Natural killer cell treated with Interleukin-12 subunit alpha and Interleukin-12 subunit beta and Interleukin-15 and Interleukin-18, amount 100 ng/mL, for 72 hours (primary cell): ENCODE data around the gene FBXL5. TPM values are rescaled to one million over a fixed set of nuclear protein-coding genes. Genes with fewer than 3 reads are reported as not detected.

Source experiments
- ATAC-seq, 2 donors: fragments of 150-1000 bp; cut with Tn5 transposase in 1 of 2; sonication (Bioruptor Pico), chemical (Tn5 transposase) in 1 of 2; 2 replicates each; pipeline ENCODE4 v1.10.0; 2021
- DNase-seq: peaks from one replicate; pipeline ENCODE4 v3.0.0; 2022; ENCODE audit warnings: low spot score
- H3K27ac Mint-ChIP-seq, 2 donors: 1 replicate in 1 of 2; 2 replicates in 1 of 2; pipeline ENCODE4 v1.8.0; 2022; ENCODE audit warnings: mixed read lengths in 2 of 2, mild to moderate bottlenecking in 1 of 2, moderate library complexity in 1 of 2
- H3K27me3 Mint-ChIP-seq, 2 donors: 1 replicate in 1 of 2; 2 replicates in 1 of 2; pipeline ENCODE4 v1.8.0; 2022; ENCODE audit warnings: mixed read lengths in 2 of 2
- H3K36me3 Mint-ChIP-seq: one replicate; pipeline ENCODE4 v1.8.0; 2022; ENCODE audit warnings: mixed read lengths
- H3K4me1 Mint-ChIP-seq, 2 donors: 1 replicate in 1 of 2; 2 replicates in 1 of 2; pipeline ENCODE4 v1.8.0; 2022; ENCODE audit warnings: low read depth in 2 of 2, mixed read lengths in 2 of 2, mild to moderate bottlenecking in 1 of 2
- H3K4me3 Mint-ChIP-seq: one replicate; pipeline ENCODE4 v1.8.0; 2022; ENCODE audit warnings: mixed read lengths
- H3K9me3 Mint-ChIP-seq: 2 replicates; pipeline ENCODE4 v1.8.0; 2022; ENCODE audit warnings: mixed read lengths
- total RNA-seq, 2 donors: library from RNA; stranded (reverse); gene quantifications; one replicate each; pipeline ENCODE4 v1.2.3, GENCODE V29; 2022

Gene FBXL5
- total RNA-seq, 2 donors from 2014 or later, result 50.5 to 73.9 TPM

DNA sequence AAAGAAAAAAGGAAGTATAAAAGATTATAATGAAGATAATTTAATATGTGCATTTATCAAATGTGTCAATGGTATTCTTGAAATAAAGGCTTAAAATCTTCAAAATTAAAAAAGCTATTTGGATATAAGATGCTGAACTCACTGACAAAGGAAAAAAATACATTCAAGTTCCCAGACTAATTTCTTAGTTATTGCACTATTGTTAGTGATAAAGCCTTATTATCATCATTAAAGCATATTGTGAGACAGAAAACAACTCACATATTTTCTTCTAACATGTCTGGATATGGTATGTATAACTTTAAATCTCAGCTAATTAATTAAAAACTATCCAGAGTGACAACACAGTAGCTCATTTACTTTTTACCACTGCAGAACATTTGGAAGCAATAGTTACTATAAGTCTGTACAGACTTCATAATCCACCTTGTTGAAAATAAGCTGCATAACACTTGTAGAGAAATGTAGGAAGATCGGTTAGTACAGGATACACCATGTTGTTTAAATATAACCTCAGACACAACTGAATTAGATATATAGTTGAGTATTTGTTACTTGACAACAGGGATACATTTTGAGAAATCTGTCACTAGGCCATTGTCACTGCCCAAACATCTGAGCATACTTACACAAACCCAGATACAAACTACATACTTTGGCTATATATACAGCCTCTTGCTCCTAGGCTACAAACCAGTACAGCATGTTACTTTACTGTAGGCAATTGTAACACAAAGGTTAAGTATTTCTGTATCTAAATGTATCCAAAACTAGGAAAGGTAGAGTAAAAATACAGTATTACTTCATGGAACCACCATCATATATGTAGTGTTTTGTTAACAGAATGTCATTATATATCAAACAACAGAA is 13.6 kb upstream of the FBXL5 start:
- Mint-ChIP-seq H3K27ac (peak overlapping the region in 1 of 2 donors; percentile 74), H3K27me3 (no peaks in the 10 kb centered on the region), H3K36me3 (no peaks in the 10 kb centered on the region), H3K9me3 (no peaks in the 10 kb centered on the region), H3K4me3 (no peak overlapping the region), H3K4me1 (peaks cover 24 to 26% of the 10 kb centered on the region in 2 donors)
- ATAC-seq, result no peak
- DNase-seq, result no peak

DNA sequence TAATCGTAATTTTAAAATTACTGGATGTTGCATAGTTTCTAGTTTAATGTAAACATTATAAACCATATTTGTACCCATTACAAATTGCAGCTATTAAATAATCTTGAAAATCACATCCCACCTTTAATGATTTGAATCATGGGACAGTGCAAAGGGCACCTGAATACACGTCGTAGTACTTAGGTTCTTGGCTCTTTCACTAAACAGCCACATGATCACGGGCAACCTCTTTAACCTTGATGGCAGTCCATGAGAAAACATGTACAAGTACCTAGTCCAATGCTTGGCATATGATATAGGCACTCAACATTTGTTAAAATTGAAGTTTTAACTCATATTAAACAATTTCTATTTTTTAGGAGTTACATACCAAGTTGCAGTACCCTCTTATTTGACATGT is 11.8 kb upstream of the FBXL5 start:
- no peak for DNase-seq
- H3K9me3 Mint-ChIP-seq, result no peaks in the 10 kb centered on the region
- peaks cover 25 to 30% of the 10 kb centered on the region in 2 donors for H3K4me1 Mint-ChIP-seq
- H3K27ac Mint-ChIP-seq, result peak overlapping the region in 1 of 2 donors; percentile 98
- H3K36me3 Mint-ChIP-seq, result no peaks in the 10 kb centered on the region
- no peak overlapping the region for H3K4me3 Mint-ChIP-seq
- ATAC-seq, result no peak
- H3K27me3 Mint-ChIP-seq, result no peaks in the 10 kb centered on the region

DNA sequence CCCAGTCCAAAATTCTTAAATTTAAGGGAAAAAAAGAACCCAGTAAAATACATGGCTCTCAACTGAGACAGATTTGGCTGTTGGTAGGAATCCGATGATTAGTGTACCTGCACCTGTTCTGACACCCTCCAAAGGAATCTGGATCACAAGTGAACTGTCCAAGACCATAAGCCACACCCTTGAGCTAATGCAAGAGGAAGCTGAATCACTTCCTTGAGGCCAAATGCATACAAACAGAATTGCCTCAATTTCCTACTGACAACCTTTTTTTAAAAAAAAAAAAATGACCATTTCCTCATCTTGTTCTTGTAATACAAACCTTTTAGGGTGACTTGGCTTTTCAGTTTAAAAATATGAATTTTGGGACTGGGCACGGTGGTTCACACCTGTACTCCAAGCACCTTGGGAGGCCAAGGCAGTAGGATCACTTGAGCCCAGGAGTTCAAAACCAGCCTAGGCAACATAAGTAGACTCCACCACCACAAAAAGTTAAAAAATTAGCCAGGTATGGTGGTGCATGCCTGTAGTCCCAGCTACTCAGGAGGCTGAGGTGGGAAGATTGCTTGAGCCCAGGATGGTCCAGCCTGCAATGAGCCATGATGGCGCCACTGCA is 10.7 kb upstream of the FBXL5 start:
- ATAC-seq, result peak; percentile 87 to 91
- Mint-ChIP-seq H3K4me3 (peak overlapping the region; percentile 68), H3K4me1 (peaks cover 29 to 30% of the 10 kb centered on the region in 2 donors), H3K36me3 (no peaks in the 10 kb centered on the region), H3K9me3 (no peaks in the 10 kb centered on the region), H3K27ac (peak overlapping the region; percentile 89 to 98), H3K27me3 (no peaks in the 10 kb centered on the region)
- no peak for DNase-seq

DNA sequence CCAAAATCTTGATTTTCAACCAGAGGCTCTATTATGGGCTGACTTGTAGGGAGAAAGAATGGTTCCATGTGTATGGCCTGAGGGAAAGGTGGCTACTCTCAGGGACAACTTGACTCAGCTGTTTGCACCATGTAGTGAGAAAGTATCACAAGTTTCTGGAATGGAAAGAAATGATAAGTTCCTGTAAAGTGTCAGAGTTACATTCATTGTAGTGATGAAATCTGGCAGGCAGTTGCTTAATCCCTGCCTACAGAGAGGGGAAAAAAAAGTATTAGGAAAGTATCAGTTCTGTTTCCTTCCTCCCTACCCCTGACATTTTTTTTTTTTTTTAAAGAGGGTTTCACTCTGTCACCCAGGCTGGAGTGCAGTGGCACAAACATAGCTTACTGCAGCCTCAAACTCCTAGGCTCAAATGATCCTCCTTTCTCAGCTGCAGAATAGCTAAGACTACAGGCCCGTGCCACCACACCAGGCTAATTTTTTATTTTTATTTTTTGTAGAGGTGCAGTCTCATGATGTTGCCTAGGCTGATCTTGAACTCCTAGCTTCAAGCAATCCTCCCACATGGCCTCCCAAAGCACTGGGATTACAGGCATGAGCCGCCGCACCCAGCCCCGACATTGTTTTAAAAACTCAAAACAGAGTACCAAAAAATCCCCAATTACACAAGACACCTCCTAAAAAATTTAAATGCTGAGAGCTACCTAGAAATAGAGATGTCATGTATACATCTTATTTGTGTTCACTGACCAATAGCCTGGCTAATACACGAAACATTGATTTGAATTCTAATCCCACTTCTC is 4.8 kb upstream of the FBXL5 start:
- no peaks in the 10 kb centered on the region for H3K9me3 Mint-ChIP-seq
- H3K27ac Mint-ChIP-seq, result peak overlapping the region; percentile 79 to 94
- H3K4me3 Mint-ChIP-seq, result peak overlapping the region; percentile 68
- H3K27me3 Mint-ChIP-seq, result no peaks in the 10 kb centered on the region
- peak; percentile 68 for DNase-seq
- H3K4me1 Mint-ChIP-seq, result peaks cover 42 to 43% of the 10 kb centered on the region in 2 donors
- no peaks in the 10 kb centered on the region for H3K36me3 Mint-ChIP-seq
- ATAC-seq, result peak; percentile 34 to 74

DNA sequence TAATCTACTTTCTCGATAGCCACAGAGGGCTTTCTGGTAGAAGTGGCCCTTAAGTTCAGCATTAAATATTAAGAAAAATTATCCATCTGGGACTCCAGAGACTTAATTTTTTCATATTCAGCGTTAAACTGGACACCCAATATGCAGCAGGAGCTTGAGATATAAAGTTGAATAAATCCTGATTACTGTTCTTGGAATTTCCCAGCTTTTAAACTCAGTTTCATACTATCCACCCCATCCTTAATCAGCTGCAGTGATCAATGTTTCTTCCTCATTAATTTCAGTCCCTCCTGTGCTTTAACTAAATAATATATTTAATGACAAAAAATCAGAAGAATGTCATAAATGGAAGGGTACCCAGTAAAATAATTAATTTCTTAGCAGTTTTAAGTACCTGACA is 3.6 kb upstream of the FBXL5 start:
- H3K27ac Mint-ChIP-seq, result peak overlapping the region; percentile 79 to 94
- DNase-seq (no peak), ATAC-seq (no peak)
- no peak overlapping the region for H3K4me3 Mint-ChIP-seq
- no peaks in the 10 kb centered on the region for H3K9me3 Mint-ChIP-seq
- no peaks in the 10 kb centered on the region for H3K27me3 Mint-ChIP-seq
- peaks cover 41% of the 10 kb centered on the region in 2 donors for H3K4me1 Mint-ChIP-seq
- no peaks in the 10 kb centered on the region for H3K36me3 Mint-ChIP-seq

DNA sequence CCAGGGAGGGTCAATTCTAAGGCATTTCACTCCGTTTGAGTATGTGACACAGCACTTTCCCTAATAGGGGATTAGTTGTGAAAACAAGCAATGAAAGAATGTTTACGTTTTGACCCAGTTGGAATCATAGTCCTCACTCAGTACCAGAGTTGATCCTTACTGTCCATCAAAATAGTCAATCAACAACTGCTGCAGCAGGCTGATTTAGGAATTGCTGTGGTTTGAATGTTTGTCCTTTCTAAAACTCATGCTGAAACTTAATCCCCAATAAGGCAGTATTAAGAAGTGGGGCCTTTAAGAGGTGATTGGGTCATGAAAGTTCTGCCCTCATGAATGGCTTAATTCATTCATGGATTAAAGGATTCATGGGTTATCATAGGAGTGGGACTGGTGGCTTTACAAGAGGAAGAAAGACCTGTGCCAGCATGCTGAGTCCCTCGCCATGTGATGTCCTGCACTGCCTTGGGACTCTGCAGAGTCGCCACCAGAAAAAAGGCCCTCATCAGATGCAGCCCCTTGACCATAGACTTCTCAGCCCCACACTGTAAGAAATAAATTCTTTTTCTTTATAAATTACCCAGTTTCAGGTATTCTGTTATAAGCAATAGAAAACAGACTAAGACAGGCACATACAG is 3.1 kb upstream of the FBXL5 start:
- ATAC-seq (no peak), DNase-seq (no peak)
- Mint-ChIP-seq H3K27ac (peak overlapping the region; percentile 85 to 94), H3K4me1 (peaks cover 43 to 44% of the 10 kb centered on the region in 2 donors), H3K9me3 (no peaks in the 10 kb centered on the region), H3K36me3 (no peaks in the 10 kb centered on the region), H3K4me3 (no peak overlapping the region), H3K27me3 (no peaks in the 10 kb centered on the region)

DNA sequence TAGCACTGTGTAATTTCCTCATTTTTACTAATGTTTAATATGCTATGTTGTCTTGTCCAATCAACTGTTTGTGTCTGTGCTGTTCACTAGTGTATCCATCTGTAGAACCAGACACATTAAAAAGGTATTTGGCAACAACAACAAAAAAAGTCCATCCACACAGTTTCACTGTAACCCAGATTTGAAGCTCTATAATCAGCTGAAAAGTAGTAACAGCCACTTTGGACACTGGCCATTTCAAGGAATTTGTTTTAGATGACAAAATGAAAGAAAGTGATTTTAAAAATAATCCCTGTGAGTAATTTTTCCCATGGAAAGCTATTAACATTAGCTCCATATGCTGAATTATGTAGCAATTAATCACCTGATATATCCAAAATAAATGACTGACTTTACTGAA is 2.2 kb upstream of the FBXL5 start:
- H3K27ac Mint-ChIP-seq, result peak overlapping the region; percentile 85 to 94
- DNase-seq, result no peak
- no peaks in the 10 kb centered on the region for H3K9me3 Mint-ChIP-seq
- ATAC-seq, result no peak
- no peaks in the 10 kb centered on the region for H3K27me3 Mint-ChIP-seq
- H3K36me3 Mint-ChIP-seq, result no peaks in the 10 kb centered on the region
- peak overlapping the region; percentile 49 for H3K4me3 Mint-ChIP-seq
- H3K4me1 Mint-ChIP-seq, result peaks cover 46 to 47% of the 10 kb centered on the region in 2 donors

DNA sequence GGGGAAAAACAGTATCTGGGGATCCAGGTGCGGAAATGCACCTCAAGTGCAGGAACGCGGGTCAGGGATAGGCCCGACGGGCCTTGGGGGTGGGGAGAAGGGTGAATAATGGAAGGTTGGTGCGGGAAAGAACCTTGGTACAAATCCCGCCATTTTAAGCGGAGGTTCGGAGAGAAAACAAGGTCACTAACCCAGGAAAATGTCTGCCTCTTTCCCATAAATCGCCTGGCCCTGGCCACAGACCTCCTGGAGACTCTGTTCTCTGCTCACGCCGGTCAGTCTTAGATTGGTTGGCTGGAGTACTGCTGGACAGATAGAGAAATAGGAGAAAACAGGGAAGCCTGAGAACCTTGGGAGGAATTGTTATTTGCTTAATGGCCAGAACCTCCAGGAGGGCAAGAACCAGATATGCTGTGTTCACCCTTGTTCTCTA is 897 bp upstream of the FBXL5 start:
- H3K4me3 Mint-ChIP-seq, result peak overlapping the region; percentile 88
- peak overlapping the region; percentile 85 to 94 for H3K27ac Mint-ChIP-seq
- ATAC-seq, result no peak
- H3K27me3 Mint-ChIP-seq, result no peaks in the 10 kb centered on the region
- no peaks in the 10 kb centered on the region for H3K9me3 Mint-ChIP-seq
- no peak for DNase-seq
- H3K4me1 Mint-ChIP-seq, result peaks cover 52 to 56% of the 10 kb centered on the region in 2 donors
- H3K36me3 Mint-ChIP-seq, result no peaks in the 10 kb centered on the region

DNA sequence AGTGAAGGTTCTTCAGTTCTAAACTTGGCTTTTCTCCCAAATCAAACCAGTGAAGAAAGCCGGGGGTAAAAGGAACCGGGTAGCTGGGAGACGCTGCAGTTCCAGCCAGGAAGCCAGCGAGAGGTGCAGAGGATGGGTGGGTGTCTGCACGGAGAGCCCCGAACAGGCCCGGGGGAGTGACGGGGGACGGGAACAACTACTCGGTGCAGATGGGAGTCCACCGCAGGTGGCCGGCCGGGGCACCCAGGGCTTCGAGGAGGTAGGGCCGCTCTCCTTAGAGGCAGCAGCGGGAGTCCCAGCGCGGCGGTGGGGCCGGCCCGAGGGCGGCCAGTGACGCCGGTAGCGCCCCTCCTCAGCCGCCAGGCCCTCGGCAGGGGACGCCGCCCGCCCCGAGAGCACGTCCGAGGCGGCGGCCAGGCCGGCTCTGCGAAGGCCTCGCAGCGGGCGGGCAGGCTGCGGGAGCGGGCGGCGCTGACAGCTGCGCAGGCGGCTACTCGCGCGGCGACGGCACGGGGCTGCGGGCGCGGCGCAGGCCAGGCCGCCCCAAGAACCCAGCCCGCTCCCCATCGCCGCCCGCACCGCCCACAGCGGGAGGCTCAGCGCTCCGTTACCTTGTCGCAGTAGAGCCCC is 449 bp downstream of the FBXL5 start:
- Mint-ChIP-seq H3K4me3 (peak overlapping the region; percentile 94), H3K27me3 (no peaks in the 10 kb centered on the region), H3K27ac (peak overlapping the region; percentile 85 to 94), H3K36me3 (no peaks in the 10 kb centered on the region), H3K4me1 (peaks cover 52 to 58% of the 10 kb centered on the region in 2 donors), H3K9me3 (no peaks in the 10 kb centered on the region)
- ATAC-seq (peak; percentile 71 to 76), DNase-seq (peak; percentile 68)

DNA sequence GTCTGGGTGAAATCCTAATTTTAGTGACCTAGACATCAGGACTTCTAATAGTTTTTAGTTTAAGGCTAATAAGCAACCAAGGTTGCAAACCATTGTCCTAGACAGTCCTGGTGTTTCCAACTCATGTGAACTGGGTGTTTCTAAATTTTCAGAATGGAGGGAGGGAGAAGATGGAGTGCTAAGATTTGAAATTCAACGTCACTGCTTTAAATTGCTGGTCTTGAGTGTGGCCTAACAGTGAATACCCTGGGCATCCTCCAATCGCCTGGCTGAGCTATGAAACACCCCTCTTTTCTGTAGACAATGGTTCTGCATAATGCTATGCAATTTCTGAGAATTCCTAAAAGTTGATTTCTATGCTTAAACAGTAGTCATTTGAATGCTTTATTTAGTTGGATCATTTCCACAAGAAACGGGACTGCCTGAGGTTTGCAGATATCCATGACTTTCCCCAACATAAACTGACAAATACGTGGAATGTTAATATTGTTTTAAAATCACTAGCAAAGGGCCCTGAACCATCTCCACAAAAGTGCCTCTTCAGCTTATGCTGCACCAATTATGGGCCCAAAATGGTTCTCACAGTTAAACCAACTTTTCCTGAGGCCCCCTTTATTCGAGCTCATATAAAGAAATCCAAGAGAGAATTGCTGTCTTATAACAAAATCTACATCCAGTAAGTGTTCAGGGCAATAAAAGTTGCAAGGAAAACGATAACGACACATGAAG is 1.1 kb downstream of the FBXL5 start:
- Mint-ChIP-seq H3K4me1 (peaks cover 48 to 53% of the 10 kb centered on the region in 2 donors), H3K27ac (peak overlapping the region; percentile 85 to 94), H3K36me3 (no peaks in the 10 kb centered on the region), H3K4me3 (peak overlapping the region; percentile 94), H3K27me3 (no peaks in the 10 kb centered on the region), H3K9me3 (no peaks in the 10 kb centered on the region)
- peak in 1 of 2 donors; percentile 28 for ATAC-seq
- no peak for DNase-seq

DNA sequence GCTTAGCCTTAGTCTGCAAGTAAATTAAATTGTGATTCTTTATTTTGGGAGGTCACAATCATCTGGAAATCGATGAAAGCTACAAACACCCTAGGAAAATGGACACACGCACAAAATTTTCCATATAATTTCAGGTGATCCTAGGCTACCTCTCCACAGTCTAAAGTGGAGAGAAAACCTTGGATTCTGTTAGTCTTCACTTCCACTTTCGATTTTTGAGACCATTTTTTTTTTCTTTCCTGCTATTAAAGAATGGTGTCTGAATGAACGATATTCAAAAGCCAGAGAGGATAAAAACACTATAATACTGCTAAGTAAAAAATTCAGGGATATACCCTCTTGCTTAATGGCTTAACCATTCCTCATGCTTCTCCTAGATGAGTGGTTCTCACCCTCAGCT is 1.7 kb downstream of the FBXL5 start:
- DNase-seq, result no peak
- H3K4me1 Mint-ChIP-seq, result peaks cover 51 to 57% of the 10 kb centered on the region in 2 donors
- H3K27ac Mint-ChIP-seq, result peak overlapping the region; percentile 85 to 94
- H3K4me3 Mint-ChIP-seq, result peak overlapping the region; percentile 94
- no peaks in the 10 kb centered on the region for H3K9me3 Mint-ChIP-seq
- H3K27me3 Mint-ChIP-seq, result no peaks in the 10 kb centered on the region
- H3K36me3 Mint-ChIP-seq, result no peaks in the 10 kb centered on the region
- ATAC-seq, result no peak

DNA sequence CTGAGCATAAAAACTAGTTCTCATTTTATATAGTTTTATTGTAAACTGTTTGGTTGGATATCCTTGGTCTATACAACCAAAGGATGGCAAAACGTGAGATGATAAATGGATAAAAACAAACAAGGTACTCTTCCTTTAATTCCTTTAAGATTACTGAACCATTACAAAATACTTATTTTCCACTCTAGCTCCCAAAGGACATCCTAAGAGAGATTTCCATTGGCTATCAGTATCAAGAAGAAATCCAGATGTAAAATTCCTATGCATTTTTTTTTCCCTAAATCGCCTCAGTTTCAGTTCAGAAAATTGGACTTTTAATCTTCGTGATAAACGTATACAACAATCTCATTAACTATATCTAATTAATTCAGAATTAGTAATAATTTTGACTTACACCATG is 2.3 kb downstream of the FBXL5 start:
- no peaks in the 10 kb centered on the region for H3K9me3 Mint-ChIP-seq
- ATAC-seq (no peak), DNase-seq (no peak)
- peak overlapping the region; percentile 94 for H3K4me3 Mint-ChIP-seq
- H3K36me3 Mint-ChIP-seq, result no peaks in the 10 kb centered on the region
- peak overlapping the region; percentile 85 to 94 for H3K27ac Mint-ChIP-seq
- peaks cover 47 to 60% of the 10 kb centered on the region in 2 donors for H3K4me1 Mint-ChIP-seq
- no peaks in the 10 kb centered on the region for H3K27me3 Mint-ChIP-seq
